Endothelial cell (in vitro differentiated cells): Measurements from ENCODE around the gene ZNF37A. TPM values are rescaled to one million over a fixed set of nuclear protein-coding genes. Genes with fewer than 3 reads are reported as not detected.
A peak's percentile ranks its signal among the peaks of the same experiment; 100 is the strongest.
"Not testable (repeated sequence)": the region's sequence is repeated elsewhere in the genome, so short reads cannot be mapped to it uniquely, and the experiment has no call there.

ENCODE experiments used
- DNase-seq: peaks from one replicate; pipeline ENCODE4 v3.0.0; 2021; ENCODE audit warnings: low spot score
- H3K27ac Mint-ChIP-seq: one replicate; pipeline ENCODE4 v1.8.0; 2021; ENCODE audit warnings: mixed read lengths, inconsistent platforms; ENCODE audit not compliant: unreplicated experiment
- H3K27me3 Mint-ChIP-seq: one replicate; pipeline ENCODE4 v1.8.0; 2021; ENCODE audit warnings: mild to moderate bottlenecking, moderate library complexity, mixed read lengths, inconsistent platforms; ENCODE audit not compliant: unreplicated experiment
- H3K36me3 Mint-ChIP-seq: one replicate; pipeline ENCODE4 v1.8.0; 2021; ENCODE audit warnings: mild to moderate bottlenecking, low read depth, mixed read lengths, inconsistent platforms; ENCODE audit not compliant: unreplicated experiment
- H3K4me1 Mint-ChIP-seq: one replicate; pipeline ENCODE4 v1.8.0; 2021; ENCODE audit warnings: mild to moderate bottlenecking, mixed read lengths, inconsistent platforms; ENCODE audit not compliant: unreplicated experiment
- H3K4me3 Mint-ChIP-seq: one replicate; pipeline ENCODE4 v1.8.0; 2021; ENCODE audit warnings: mild to moderate bottlenecking, mixed read lengths, inconsistent platforms; ENCODE audit not compliant: unreplicated experiment
- H3K9me3 Mint-ChIP-seq: one replicate; pipeline ENCODE4 v1.8.0; 2021; ENCODE audit warnings: mixed read lengths, inconsistent platforms; ENCODE audit not compliant: unreplicated experiment
- CTCF ChIP-seq: fragments of 200-600 bp; sonication (generic); IDR thresholded peaks from one replicate; pipeline ENCODE4 v1.5.0; 2021; ENCODE audit warnings: antibody characterized with exemption; ENCODE audit not compliant: unreplicated experiment
- long read RNA-seq: library from polyadenylated mRNA; unstranded; transcript quantifications from one replicate; pipeline ENCODE4 v2.0.0, GENCODE V29; 2020; ENCODE audit not compliant: unreplicated experiment
- total RNA-seq: library from RNA; stranded (reverse); fragmentation: NEBNext Ultra II Directional; extraction: Animal tissue kit (Norgen Biotek cat#: 25700); gene quantifications from one replicate; pipeline ENCODE4 v1.2.1, GENCODE V29; 2021; ENCODE audit not compliant: unreplicated experiment

Gene ZNF37A
- total RNA-seq = 8.7 TPM
- long read RNA-seq, full-length matches to known transcripts = 1 of 2 reads
- long read RNA-seq, partial matches to known transcripts = 0 of 2 reads
- long read RNA-seq, other reads (novel, unspliced or antisense) = 1 of 2 reads

GRCh38 chr10:38094158-38094926, at the start of gene ZNF37A:
TSS of gene ZNF37A (plus strand) at chr10:38094337. CDS start at chr10:38096618, 2,281 bp downstream.
- H3K9me3 Mint-ChIP-seq = no peaks in the 10 kb centered on the region
- H3K4me1 Mint-ChIP-seq = peaks cover 5% of the 10 kb centered on the region
- peaks cover 38% of the 10 kb centered on the region for H3K36me3 Mint-ChIP-seq

GRCh38 chr10:38045129-38045528, 49.0 kb upstream of the ZNF37A start:
- TF ChIP-seq CTCF = no peak
- Mint-ChIP-seq H3K36me3 (peaks cover 47% of the 10 kb centered on the region), H3K4me3 (no peak overlapping the region), H3K9me3 (no peaks in the 10 kb centered on the region), H3K27me3 (no peaks in the 10 kb centered on the region), H3K27ac (no peak overlapping the region), H3K4me1 (no peaks in the 10 kb centered on the region)
- no peak for DNase-seq

More at GRCh38 chr10:38094158-38094926, at the start of gene ZNF37A:
- peak within 1 kb of the TSS; percentile 94 for H3K4me3 Mint-ChIP-seq
- peaks cover 3% of the 10 kb centered on the region for H3K27me3 Mint-ChIP-seq
- TF ChIP-seq CTCF = no peak
- DNase-seq = peak; percentile 76
- no peak within 1 kb of the TSS for H3K27ac Mint-ChIP-seq

GRCh38 chr10:38047666-38048065, 46.5 kb upstream of the ZNF37A start:
- Mint-ChIP-seq H3K36me3 (peaks cover 51% of the 10 kb centered on the region), H3K9me3 (no peaks in the 10 kb centered on the region)

GRCh38 chr10:38050212-38050611, 43.9 kb upstream of the ZNF37A start:
- TF ChIP-seq CTCF = no peak
- no peak for DNase-seq
- no peaks in the 10 kb centered on the region for H3K4me1 Mint-ChIP-seq
- peaks cover 16% of the 10 kb centered on the region for H3K9me3 Mint-ChIP-seq
- H3K27me3 Mint-ChIP-seq = no peaks in the 10 kb centered on the region
- H3K27ac Mint-ChIP-seq = no peak overlapping the region
- peaks cover 62% of the 10 kb centered on the region for H3K36me3 Mint-ChIP-seq
- peak overlapping the region; percentile 7 for H3K4me3 Mint-ChIP-seq

More at GRCh38 chr10:38047666-38048065, 46.5 kb upstream of the ZNF37A start:
- Mint-ChIP-seq H3K27me3 (no peaks in the 10 kb centered on the region), H3K4me3 (no peak overlapping the region), H3K27ac (no peak overlapping the region), H3K4me1 (no peaks in the 10 kb centered on the region)
- no peak for TF ChIP-seq CTCF
- DNase-seq = no peak

GRCh38 chr10:38054361-38054797, 39.8 kb upstream of the ZNF37A start:
- H3K9me3 Mint-ChIP-seq = peaks cover 21% of the 10 kb centered on the region
- peaks cover 82% of the 10 kb centered on the region for H3K36me3 Mint-ChIP-seq
- no peaks in the 10 kb centered on the region for H3K4me1 Mint-ChIP-seq
- no peak for TF ChIP-seq CTCF
- no peak overlapping the region for H3K27ac Mint-ChIP-seq
- DNase-seq = no peak
- H3K4me3 Mint-ChIP-seq = peak overlapping the region; percentile 69
- no peaks in the 10 kb centered on the region for H3K27me3 Mint-ChIP-seq

GRCh38 chr10:38055274-38055894, 38.8 kb upstream of the ZNF37A start:
- DNase-seq = not testable (repeated sequence)

GRCh38 chr10:38069663-38070062, 24.5 kb upstream of the ZNF37A start:
- H3K4me1 Mint-ChIP-seq, H3K27ac Mint-ChIP-seq: not testable (repeated sequence)
- H3K9me3 Mint-ChIP-seq = peaks cover 19% of the 10 kb centered on the region

More at GRCh38 chr10:38055274-38055894, 38.8 kb upstream of the ZNF37A start:
- not testable (repeated sequence) for H3K27ac Mint-ChIP-seq, H3K4me1 Mint-ChIP-seq, H3K27me3 Mint-ChIP-seq
- Mint-ChIP-seq H3K9me3 (peaks cover 21% of the 10 kb centered on the region), H3K4me3 (peak overlapping the region; percentile 82), H3K36me3 (peaks cover 80% of the 10 kb centered on the region)

More at GRCh38 chr10:38069663-38070062, 24.5 kb upstream of the ZNF37A start:
- not testable (repeated sequence) for DNase-seq, H3K27me3 Mint-ChIP-seq, H3K4me3 Mint-ChIP-seq, H3K36me3 Mint-ChIP-seq
